H1 (cell line): Measurements from ENCODE around the gene SND1. TPM values are rescaled to one million over a fixed set of nuclear protein-coding genes. Genes with fewer than 3 reads are reported as not detected.

Experiments used
- CTCF ChIA-PET: fragments of 300-600 bp; sonication (Branson Sonifier 250); formaldehyde crosslinking; loops from one replicate; lab custom pipeline; 2021; ENCODE audit not compliant: partially characterized antibody; lab: Charles Lee
- POLR2A ChIA-PET: fragments of 300-600 bp; sonication (Branson Sonifier 250); formaldehyde crosslinking; loops from one replicate; lab custom pipeline; 2021; ENCODE audit warnings: inconsistent platforms; ENCODE audit not compliant: partially characterized antibody; lab: Charles Lee
- DNase-seq, 2 experiments: peaks; one replicate each; pipeline versions ENCODE4 v3.0.0 to v3.0.0-alpha.2; 2010 to 2022; ENCODE audit warnings: low spot score in 2 of 2, low read depth in 1 of 2, mixed read lengths in 1 of 2
- FAIRE-seq: peaks from 2 replicates; lab custom pipeline; 2011; peaks lifted over from hg19 to GRCh38; lab: Jason Lieb, UNC
- H2AFZ ChIP-seq: 2 replicates; pipeline ENCODE4 v1.8.1; 2012; ENCODE audit warnings: low read length, inconsistent platforms
- H2AK5ac ChIP-seq: 2 replicates; pipeline ENCODE4 v1.6.1; 2013; ENCODE audit warnings: low read depth, low read length
- H2BK120ac ChIP-seq: replicated peaks from 2 replicates; pipeline ENCODE3; 2013; ENCODE audit warnings: low read depth, low read length, inconsistent platforms
- H2BK12ac ChIP-seq: 2 replicates; pipeline ENCODE4 v1.6.1; 2013; ENCODE audit warnings: low read depth, low read length
- H2BK15ac ChIP-seq: 2 replicates; pipeline ENCODE4 v1.6.1; 2013; ENCODE audit warnings: low read length
- H2BK20ac ChIP-seq: 2 replicates; pipeline ENCODE4 v1.6.1; 2013; ENCODE audit warnings: low read length
- H2BK5ac ChIP-seq: 2 replicates; pipeline ENCODE4 v1.6.1; 2013; ENCODE audit warnings: low read depth, low read length
- H3K14ac ChIP-seq: 2 replicates; pipeline ENCODE4 v1.6.1; 2013; ENCODE audit warnings: inconsistent platforms; ENCODE audit not compliant: insufficient read length
- H3K18ac ChIP-seq: 2 replicates; pipeline ENCODE4 v1.6.1; 2013; ENCODE audit warnings: low read length; ENCODE audit errors: extremely low read depth
- H3K23ac ChIP-seq: 2 replicates; pipeline ENCODE4 v1.6.1; 2013; ENCODE audit warnings: inconsistent platforms; ENCODE audit not compliant: insufficient read length
- H3K23me2 ChIP-seq: 2 replicates; pipeline ENCODE4 v1.6.1; 2013; ENCODE audit warnings: low read depth, low read length
- H3K27ac ChIP-seq: 2 replicates; pipeline ENCODE4 v1.6.1; 2011; ENCODE audit warnings: low read depth, low read length, inconsistent platforms
- H3K27me3 ChIP-seq, 4 experiments: replicated peaks in 1 of 4; 1 replicate in 1 of 4; 2 replicates in 3 of 4; pipeline versions ENCODE4 v1.6.1 to v1.8.1; 2011 to 2013; ENCODE audit warnings: low read length in 3 of 4, mild to moderate bottlenecking in 3 of 4, inconsistent platforms in 2 of 4, mixed read lengths in 2 of 4, moderate library complexity in 1 of 4; ENCODE audit not compliant: control insufficient read depth in 3 of 4, insufficient read depth in 3 of 4; ENCODE audit errors: extremely low read depth in 1 of 4
- H3K36me3 ChIP-seq, 4 experiments: 2 replicates each; pipeline versions ENCODE4 v1.6.1 to v1.8.1; 2011 to 2013; ENCODE audit warnings: mild to moderate bottlenecking in 4 of 4, low read length in 3 of 4, moderate library complexity in 2 of 4, control low read depth in 1 of 4, inconsistent platforms in 1 of 4; ENCODE audit not compliant: insufficient read depth in 4 of 4, control insufficient read depth in 2 of 4
- H3K4ac ChIP-seq: replicated peaks from 2 replicates; pipeline ENCODE3; 2013; ENCODE audit warnings: low read length, low read depth, mixed read lengths, inconsistent platforms; ENCODE audit not compliant: insufficient read length
- H3K4me1 ChIP-seq, 4 experiments: replicated peaks in 1 of 4; 1 replicate in 1 of 4; 2 replicates in 3 of 4; pipeline versions ENCODE4 v1.6.1 to v1.8.1; 2011 to 2013; ENCODE audit warnings: low read length in 3 of 4, inconsistent platforms in 2 of 4, mixed read lengths in 1 of 4; ENCODE audit not compliant: insufficient read depth in 4 of 4, control insufficient read depth in 3 of 4
- H3K4me2 ChIP-seq, 2 experiments: 2 replicates each; pipeline versions ENCODE4 v1.6.1 to v1.8.1; 2011 to 2013; ENCODE audit warnings: low read depth in 2 of 2, low read length in 2 of 2, control low read depth in 1 of 2, inconsistent platforms in 1 of 2, mild to moderate bottlenecking in 1 of 2; ENCODE audit not compliant: insufficient read depth in 1 of 2
- H3K4me3 ChIP-seq, 4 experiments: fragments of 200-600, 300-600 bp in 1 of 4; sonication (generic), shearing (Covaris generic), sonication (Bioruptor Twin) in 1 of 4; 2 replicates each; pipeline versions ENCODE4 v1.5.1 to v1.8.1; 2011 to 2016; ENCODE audit warnings: low read length in 4 of 4, low read depth in 3 of 4, control low read depth in 2 of 4, inconsistent platforms in 2 of 4, mild to moderate bottlenecking in 2 of 4, mixed read lengths in 1 of 4, moderate library complexity in 1 of 4; ENCODE audit not compliant: insufficient read depth in 2 of 4; ENCODE audit errors: extremely low read depth in 1 of 4
- H3K56ac ChIP-seq: replicated peaks from 2 replicates; pipeline ENCODE3; 2013; ENCODE audit warnings: low read depth, mild to moderate bottlenecking, mixed read lengths, low read length, inconsistent platforms; ENCODE audit not compliant: insufficient read length
- H3K79me1 ChIP-seq: 2 replicates; pipeline ENCODE4 v1.6.1; 2013; ENCODE audit warnings: low read depth, low read length, control low read depth
- H3K79me2 ChIP-seq, 2 experiments: 2 replicates each; pipeline versions ENCODE4 v1.6.1 to v1.8.1; 2012 to 2013; ENCODE audit warnings: low read length in 2 of 2, mild to moderate bottlenecking in 2 of 2, inconsistent platforms in 1 of 2; ENCODE audit not compliant: insufficient read depth in 2 of 2, control insufficient read depth in 1 of 2
- H3K9ac ChIP-seq, 4 experiments: replicated peaks in 1 of 4; 1 replicate in 1 of 4; 2 replicates in 3 of 4; pipeline versions ENCODE4 v1.6.1 to v1.8.1; 2011 to 2013; ENCODE audit warnings: low read depth in 3 of 4, low read length in 3 of 4, control low read depth in 2 of 4, mild to moderate bottlenecking in 2 of 4, moderate library complexity in 2 of 4, inconsistent platforms in 1 of 4; ENCODE audit errors: extremely low read depth in 1 of 4
- H3K9me3 ChIP-seq, 2 experiments: 2 replicates each; pipeline versions ENCODE4 v1.6.1 to v1.8.1; 2012 to 2013; ENCODE audit warnings: mild to moderate bottlenecking in 2 of 2, moderate library complexity in 2 of 2, control low read depth in 1 of 2, inconsistent platforms in 1 of 2, low read depth in 1 of 2, low read length in 1 of 2, mixed read lengths in 1 of 2; ENCODE audit not compliant: insufficient read depth in 2 of 2
- H4K20me1 ChIP-seq, 2 experiments: replicated peaks in 1 of 2; 2 replicates each; pipeline versions ENCODE3 to v1.8.1; 2011 to 2013; ENCODE audit warnings: inconsistent platforms in 2 of 2, low read length in 2 of 2, mild to moderate bottlenecking in 1 of 2; ENCODE audit not compliant: insufficient read depth in 2 of 2, control insufficient read depth in 1 of 2
- H4K5ac ChIP-seq: 2 replicates; pipeline ENCODE4 v1.6.1; 2013; ENCODE audit warnings: low read length, low read depth, mixed read lengths, inconsistent platforms; ENCODE audit not compliant: insufficient read length
- H4K8ac ChIP-seq: 2 replicates; pipeline ENCODE4 v1.8.0; 2013; ENCODE audit warnings: mild to moderate bottlenecking, moderate library complexity, low read length, inconsistent platforms; ENCODE audit not compliant: insufficient read depth; ENCODE audit errors: extremely low read depth
- H4K91ac ChIP-seq: replicated peaks from 2 replicates; pipeline ENCODE3; 2013; ENCODE audit warnings: low read length, mixed read lengths, inconsistent platforms; ENCODE audit not compliant: insufficient read length
- CBX8 ChIP-seq: fragments of 300-800, 300-1000 bp; sonication (generic); IDR thresholded peaks from 2 replicates; pipeline ENCODE4 v1.7.1; 2016; ENCODE audit warnings: low read depth, low read length, borderline replicate concordance
- CHD2 ChIP-seq: IDR thresholded peaks from 2 replicates; pipeline ENCODE4 v1.6.1; 2012; ENCODE audit warnings: low read length, improper control_type of control experiment
- CTBP2 ChIP-seq: IDR thresholded peaks from 2 replicates; pipeline ENCODE4 v1.7.0; 2011; ENCODE audit warnings: borderline replicate concordance, mild to moderate bottlenecking, moderate library complexity, mixed read lengths, low read length; ENCODE audit not compliant: insufficient read depth, insufficient read length
- FOSL1 ChIP-seq: IDR thresholded peaks from 2 replicates; pipeline ENCODE4 v1.6.1; 2011; ENCODE audit warnings: mild to moderate bottlenecking, low read depth, low read length, moderate library complexity; ENCODE audit not compliant: insufficient read depth
- JUN ChIP-seq: IDR thresholded peaks from 2 replicates; pipeline ENCODE4 v1.6.1; 2011; ENCODE audit warnings: low read depth, mild to moderate bottlenecking, improper control_type of control experiment, low read length
- KDM5A ChIP-seq: fragments of 200-600 bp; IDR thresholded peaks from 2 replicates; pipeline ENCODE4 v1.7.1; 2012; ENCODE audit warnings: mild to moderate bottlenecking, low read length, inconsistent platforms, mixed read lengths
- PHF8 ChIP-seq: fragments of 200-600 bp; sonication (generic); conservative IDR thresholded peaks from 2 replicates; pipeline ENCODE4 v1.7.1; 2012; ENCODE audit warnings: low read depth, mild to moderate bottlenecking, inconsistent platforms, low read length, moderate library complexity
- RAD21 ChIP-seq, 2 experiments: IDR thresholded peaks in 1 of 2; conservative IDR thresholded peaks in 1 of 2; 2 replicates each; pipeline ENCODE4 v1.6.1; 2011; ENCODE audit warnings: low read depth in 2 of 2, low read length in 2 of 2, improper control_type of control experiment in 1 of 2, inconsistent platforms in 1 of 2, mild to moderate bottlenecking in 1 of 2, moderate library complexity in 1 of 2
- RFX5 ChIP-seq: IDR thresholded peaks from 2 replicates; pipeline ENCODE4 v1.6.1; 2011; ENCODE audit warnings: low read depth, low read length, improper control_type of control experiment, borderline replicate concordance
- RNF2 ChIP-seq: fragments of 200-900, 300-1000 bp; sonication (generic); IDR thresholded peaks from 2 replicates; pipeline ENCODE4 v1.7.1; 2016; ENCODE audit warnings: borderline replicate concordance, low read depth, mild to moderate bottlenecking, antibody characterized with exemption, low read length; ENCODE audit not compliant: poor library complexity, severe bottlenecking; ENCODE audit errors: missing control alignments
- SP1 ChIP-seq: IDR thresholded peaks from 2 replicates; pipeline ENCODE4 v1.6.1; 2011; ENCODE audit warnings: low read depth, low read length
- WGBS, 2 experiments: shearing (Covaris generic) in 1 of 2; methylation state at CpG; one replicate each; pipeline versions ENCODE4 v1.1.6 to v1.1.7; 2013 to 2015; ENCODE audit warnings: low lambda C conversion rate in 2 of 2, mixed read lengths in 2 of 2, inconsistent platforms in 1 of 2, low coverage in 1 of 2, missing lambda C conversion rate in 1 of 2; ENCODE audit not compliant: insufficient replicate concordance in 2 of 2, insufficient coverage in 1 of 2, insufficient read length in 1 of 2; ENCODE audit errors: extremely low coverage in 1 of 2, missing lambda C conversion rate in 1 of 2; 5-methylcytosine and 5-hydroxymethylcytosine counted together
- polyA plus RNA-seq, 7 experiments: library from polyadenylated mRNA; depleted of rRNA in 3 of 7; stranded (reverse) in 5 of 7; unstranded in 2 of 7; fragments of >200 nt in 5 of 7; fragments of 200-250 nt in 2 of 7; gene quantifications; 1 replicate in 5 of 7; 2 replicates in 1 of 7; 4 replicates in 1 of 7; pipeline versions ENCODE4 v1.2.1 to v1.2.3, GENCODE V29; 2011 to 2013; ENCODE audit warnings: missing spikeins in 2 of 7, mixed read lengths in 2 of 7
- total RNA-seq: library from RNA; stranded (reverse); fragmentation: NEBNext Ultra II Directional; extraction: Animal tissue kit (Norgen Biotek cat#: 25700); gene quantifications from 2 replicates; pipeline ENCODE4 v1.2.1, GENCODE V29; 2021
- TF ChIP-seq, protein P1 (sequence below): IDR thresholded peaks from 2 replicates; pipeline ENCODE4 v1.6.1; 2012; ENCODE audit warnings: inconsistent platforms

Gene SND1
- total and polyA plus RNA-seq, 2 of the 8 experiments (the other 6 are each of a cell fraction or from before 2014, with no cell fraction given) = 122 to 290 TPM

- Histone ChIP-seq H2AK5ac (no peak overlapping the region), H3K27me3 (no peaks in the 10 kb centered on the region), H4K5ac (no peak overlapping the region), H2BK15ac (no peak overlapping the region), H4K20me1 (peaks cover 0 to 2% of the 10 kb centered on the region in 2 experiments), H3K9me3 (no peaks in the 10 kb centered on the region), H2BK12ac (no peak overlapping the region), H3K18ac (no peak overlapping the region), H3K4me1 (peaks cover 0 to 7% (median 4%) of the 10 kb centered on the region in 4 experiments; a peak in 3 of 7 replicates), H2BK120ac (no peak overlapping the region), H4K91ac (no peak overlapping the region), H2BK5ac (no peak overlapping the region), H3K79me1 (no peaks in the 10 kb centered on the region; the same call in none of the 2 replicates), H3K4ac (no peak overlapping the region), H3K23ac (no peak overlapping the region), H3K14ac (no peak overlapping the region), H3K79me2 (peaks cover 3 to 82% of the 10 kb centered on the region in 2 experiments; a peak in 3 of 4 replicates), H3K27ac (no peak overlapping the region), H3K4me3 (no peak overlapping the region), H4K8ac (no peak overlapping the region), H3K9ac (no peak overlapping the region), H2BK20ac (no peak overlapping the region), H3K4me2 (no peak overlapping the region), H3K36me3 (no peaks in the 10 kb centered on the region), H3K56ac (no peak overlapping the region), H3K23me2 (no peaks in the 10 kb centered on the region), H2AFZ (no peak overlapping the region)
- CTCF ChIA-PET = interaction anchor here (1.1 to 2.2 kb wide), 2 partner anchors 13 to 33 kb away, joined by 5 to 10 read pairs; no protein-coding TSS in a partner anchor
- DNase-seq = no peak
- 91% methylated on average over 5 of the region's 5 CpGs; no CpG with 5 or more reads in 1 of the 2 experiments for WGBS, 2 experiments
- POLR2A ChIA-PET = no interaction called here
- no peak for FAIRE-seq
- TF ChIP-seq SP1 (no peak), JUN (no peak), CHD2 (no peak), KDM5A (no peak), PHF8 (no peak), RFX5 (no peak), RNF2 (no peak), CTBP2 (no peak), FOSL1 (no peak), RAD21 (IDR thresholded peaks at IDR 0.05 in 1 of 2, conservative IDR thresholded peaks at IDR 0.05 in 1 of 2; ENCODE audit: low read depth in 2 of 2, low read length in 2 of 2) (no peak), CBX8 (no peak)
- TF ChIP-seq, protein P1, sequence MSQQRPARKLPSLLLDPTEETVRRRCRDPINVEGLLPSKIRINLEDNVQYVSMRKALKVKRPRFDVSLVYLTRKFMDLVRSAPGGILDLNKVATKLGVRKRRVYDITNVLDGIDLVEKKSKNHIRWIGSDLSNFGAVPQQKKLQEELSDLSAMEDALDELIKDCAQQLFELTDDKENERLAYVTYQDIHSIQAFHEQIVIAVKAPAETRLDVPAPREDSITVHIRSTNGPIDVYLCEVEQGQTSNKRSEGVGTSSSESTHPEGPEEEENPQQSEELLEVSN = no peak
Measured at GRCh38 chr7:127759945-127760421, 108.0 kb downstream of the SND1 start.
